HG02885 (cell line): ENCODE data around the gene JAZF1.
A peak's percentile ranks its signal among the peaks of the same experiment; 100 is the strongest.

Experiments used
- ATAC-seq: cut with Tn5 transposase; IDR thresholded peaks from one replicate; pipeline ENCODE4 v1.9.1; 2021; ENCODE audit warnings: mild to moderate bottlenecking; ENCODE audit not compliant: unreplicated experiment, poor library complexity

The JAZF1 gene

GRCh38 chr7:28061824-28062196 lies 118.8 kb downstream of the JAZF1 start:
- peak; percentile 36 for ATAC-seq

- no peak for ATAC-seq
Measured at GRCh38 chr7:28060371-28060950, 120.1 kb downstream of the JAZF1 start.

GRCh38 chr7:28055161-28055544 lies 125.4 kb downstream of the JAZF1 start:
- no peak for ATAC-seq

- ATAC-seq = no peak
Measured at GRCh38 chr7:28054531-28055160, 125.9 kb downstream of the JAZF1 start.

- no peak for ATAC-seq
Measured at GRCh38 chr7:28052933-28053332, 127.7 kb downstream of the JAZF1 start.

GRCh38 chr7:28048694-28049093 lies 131.9 kb downstream of the JAZF1 start:
- ATAC-seq = no peak

GRCh38 chr7:28046035-28046434 lies 134.6 kb downstream of the JAZF1 start:
- no peak for ATAC-seq

- no peak for ATAC-seq
Measured at GRCh38 chr7:28045592-28045991, 135.0 kb downstream of the JAZF1 start.

- no peak for ATAC-seq
Measured at GRCh38 chr7:28044825-28045224, 135.8 kb downstream of the JAZF1 start.

- no peak for ATAC-seq
Measured at GRCh38 chr7:28042721-28043120, 137.9 kb downstream of the JAZF1 start.

- no peak for ATAC-seq
Measured at GRCh38 chr7:28041508-28042314, 138.9 kb downstream of the JAZF1 start.

GRCh38 chr7:28038175-28038797 lies 142.3 kb downstream of the JAZF1 start:
- ATAC-seq = no peak

GRCh38 chr7:28037220-28038010 lies 143.2 kb downstream of the JAZF1 start:
- peak; percentile 98 for ATAC-seq

- ATAC-seq = no peak
Measured at GRCh38 chr7:28036696-28037095, 143.9 kb downstream of the JAZF1 start.

GRCh38 chr7:28033386-28033785 lies 147.2 kb downstream of the JAZF1 start:
- ATAC-seq = no peak

GRCh38 chr7:28032738-28033380 lies 147.7 kb downstream of the JAZF1 start:
- ATAC-seq = no peak

- ATAC-seq = no peak
Measured at GRCh38 chr7:28029051-28029450, 151.5 kb downstream of the JAZF1 start.

- ATAC-seq = no peak
Measured at GRCh38 chr7:28028471-28028870, 152.1 kb downstream of the JAZF1 start.

GRCh38 chr7:28026237-28026636 lies 154.4 kb downstream of the JAZF1 start:
- no peak for ATAC-seq

GRCh38 chr7:28024786-28025334 lies 155.7 kb downstream of the JAZF1 start:
- ATAC-seq = no peak
